Fibroblast of mammary gland (primary cell): Measurements from ENCODE around the gene POLRMT.

ENCODE experiments used
- DNase-seq: peaks from one replicate; pipeline ENCODE4 v3.0.0-alpha.2; 2010; ENCODE audit warnings: low read depth
- H3K4me3 ChIP-seq: 2 replicates; pipeline ENCODE4 v1.5.1; 2011; ENCODE audit warnings: low read depth, mild to moderate bottlenecking, low read length, moderate library complexity; ENCODE audit not compliant: control insufficient read depth
- CTCF ChIP-seq: conservative IDR thresholded peaks from 2 replicates; pipeline ENCODE4 v1.5.1; 2011; ENCODE audit warnings: low read depth, low read length, inconsistent platforms; ENCODE audit not compliant: control insufficient read depth, insufficient read depth

The POLRMT gene

GRCh38 chr19:650121-650520 lies 16.8 kb upstream of the POLRMT start:
- DNase-seq = no peak
- no peak overlapping the region for H3K4me3 ChIP-seq
- no peak for TF ChIP-seq CTCF

GRCh38 chr19:648904-649801 lies 15.8 kb upstream of the POLRMT start:
- no peak for TF ChIP-seq CTCF
- no peak for DNase-seq
- no peak overlapping the region for H3K4me3 ChIP-seq

- no peak for DNase-seq
- TF ChIP-seq CTCF = no peak
Observed at GRCh38 chr19:648305-648704, 15.0 kb upstream of the POLRMT start.

GRCh38 chr19:647566-648284 lies 14.4 kb upstream of the POLRMT start:
- TF ChIP-seq CTCF = no peak
- H3K4me3 ChIP-seq = no peak overlapping the region

More at GRCh38 chr19:648305-648704, 15.0 kb upstream of the POLRMT start:
- no peak overlapping the region for H3K4me3 ChIP-seq

GRCh38 chr19:646779-647565 lies 13.6 kb upstream of the POLRMT start:
- no peak overlapping the region for H3K4me3 ChIP-seq
- no peak for TF ChIP-seq CTCF
- no peak for DNase-seq

More at GRCh38 chr19:647566-648284, 14.4 kb upstream of the POLRMT start:
- DNase-seq = no peak
